HG03439 (cell line): ENCODE results near the gene AGBL1.

Source experiments
- ATAC-seq: cut with Tn5 transposase; IDR thresholded peaks from one replicate; pipeline ENCODE4 v1.9.1; 2021; ENCODE audit warnings: mild to moderate bottlenecking, moderate library complexity; ENCODE audit not compliant: unreplicated experiment

Gene AGBL1

GRCh38 chr15:86079508-86080266 is at the start of gene AGBL1:
Gene AGBL1, plus strand, starts transcription at chr15:86079871.
- ATAC-seq, result no peak

GRCh38 chr15:86034904-86035303 is 44.8 kb upstream of the AGBL1 start:
- ATAC-seq, result no peak

- no peak for ATAC-seq
These were observed 43.4 kb upstream of the AGBL1 start for GRCh38 chr15:86036243-86036642.

- no peak for ATAC-seq
These were observed 41.2 kb upstream of the AGBL1 start for GRCh38 chr15:86038491-86038890.

GRCh38 chr15:86040356-86041033 is 39.2 kb upstream of the AGBL1 start:
- ATAC-seq, result no peak

GRCh38 chr15:86041399-86041798 is 38.3 kb upstream of the AGBL1 start:
- ATAC-seq, result no peak

GRCh38 chr15:86042226-86042625 is 37.4 kb upstream of the AGBL1 start:
- ATAC-seq, result no peak

- no peak for ATAC-seq
These were observed 34.7 kb upstream of the AGBL1 start for GRCh38 chr15:86044981-86045380.

GRCh38 chr15:86054338-86054737 is 25.3 kb upstream of the AGBL1 start:
- ATAC-seq, result no peak

GRCh38 chr15:86055688-86056087 is 24.0 kb upstream of the AGBL1 start:
- no peak for ATAC-seq

GRCh38 chr15:86059851-86060250 is 19.8 kb upstream of the AGBL1 start:
- ATAC-seq, result no peak

- no peak for ATAC-seq
These were observed 19.0 kb upstream of the AGBL1 start for GRCh38 chr15:86060674-86061073.

- no peak for ATAC-seq
These were observed 18.1 kb upstream of the AGBL1 start for GRCh38 chr15:86061581-86061980.

GRCh38 chr15:86062646-86063243 is 16.9 kb upstream of the AGBL1 start:
- ATAC-seq, result no peak

- no peak for ATAC-seq
These were observed 16.1 kb upstream of the AGBL1 start for GRCh38 chr15:86063356-86064095.

- no peak for ATAC-seq
These were observed 15.3 kb upstream of the AGBL1 start for GRCh38 chr15:86064326-86064725.

GRCh38 chr15:86066174-86066834 is 13.4 kb upstream of the AGBL1 start:
- ATAC-seq, result no peak

GRCh38 chr15:86073281-86073680 is 6.4 kb upstream of the AGBL1 start:
- no peak for ATAC-seq

GRCh38 chr15:86076468-86076867 is 3.2 kb upstream of the AGBL1 start:
- ATAC-seq, result no peak

GRCh38 chr15:86077070-86077469 is 2.6 kb upstream of the AGBL1 start:
- ATAC-seq, result no peak

- ATAC-seq, result no peak
These were observed 631 bp downstream of the AGBL1 start for GRCh38 chr15:86080302-86080701.
